Subcutaneous abdominal adipose tissue (tissue), 5 donors: ENCODE data around the gene SPHK2.
A peak's percentile ranks its signal among the peaks of the same experiment; 100 is the strongest.
"Not testable (repeated sequence)": the region's sequence is repeated elsewhere in the genome, so short reads cannot be mapped to it uniquely, and the experiment has no call there.

ENCODE experiments used
- H3K27ac ChIP-seq: one replicate; pipeline ENCODE4 v1.7.0; 2013; ENCODE audit warnings: low read depth, mild to moderate bottlenecking, inconsistent platforms, low read length, moderate library complexity
- H3K27me3 ChIP-seq, 5 donors: one replicate each; pipeline ENCODE4 v1.7.0; 2013; ENCODE audit warnings: low read length in 5 of 5, inconsistent platforms in 1 of 5; ENCODE audit not compliant: control insufficient read depth in 5 of 5, insufficient read depth in 4 of 5
- H3K36me3 ChIP-seq, 5 donors: one replicate each; pipeline ENCODE4 v1.7.0; 2013; ENCODE audit warnings: low read length in 5 of 5; ENCODE audit not compliant: control insufficient read depth in 5 of 5, insufficient read depth in 5 of 5
- H3K4me1 ChIP-seq, 5 donors: one replicate each; pipeline ENCODE4 v1.7.0; 2013; ENCODE audit warnings: low read length in 5 of 5, mild to moderate bottlenecking in 3 of 5, moderate library complexity in 1 of 5; ENCODE audit not compliant: control insufficient read depth in 5 of 5, insufficient read depth in 5 of 5
- H3K4me3 ChIP-seq, 5 donors: one replicate each; pipeline ENCODE4 v1.7.0; 2013; ENCODE audit warnings: low read length in 5 of 5, low read depth in 1 of 5
- H3K9ac ChIP-seq, 5 donors: one replicate each; pipeline ENCODE4 v1.7.0; 2013; ENCODE audit warnings: low read length in 5 of 5, mild to moderate bottlenecking in 4 of 5, moderate library complexity in 3 of 5
- H3K9me3 ChIP-seq, 5 donors: one replicate each; pipeline ENCODE4 v1.7.0; 2013; ENCODE audit warnings: low read length in 5 of 5; ENCODE audit not compliant: control insufficient read depth in 5 of 5
- donor health status: healthy.
- donor health status: healthy.
- donor health status: healthy.
- donor health status: healthy.
- donor health status: healthy.

Gene SPHK2

GRCh38 chr19:48656840-48657474 lies 37.7 kb downstream of the SPHK2 start:
- H3K36me3 ChIP-seq: no peaks in the 10 kb centered on the region
- peaks cover 0 to 3% (median 0%) of the 10 kb centered on the region in 5 donors for H3K27me3 ChIP-seq
- no peak overlapping the region for H3K9ac ChIP-seq
- no peak overlapping the region for H3K4me3 ChIP-seq
- peaks cover 3 to 10% (median 7%) of the 10 kb centered on the region in 5 donors for H3K4me1 ChIP-seq
- no peak overlapping the region for H3K27ac ChIP-seq
- no peaks in the 10 kb centered on the region for H3K9me3 ChIP-seq

GRCh38 chr19:48657828-48658227 lies 38.5 kb downstream of the SPHK2 start:
- not testable (repeated sequence) for H3K36me3 ChIP-seq, H3K27me3 ChIP-seq, H3K27ac ChIP-seq, H3K9ac ChIP-seq, H3K9me3 ChIP-seq, H3K4me3 ChIP-seq
- peaks cover 3 to 10% (median 7%) of the 10 kb centered on the region in 5 donors for H3K4me1 ChIP-seq

DNA sequence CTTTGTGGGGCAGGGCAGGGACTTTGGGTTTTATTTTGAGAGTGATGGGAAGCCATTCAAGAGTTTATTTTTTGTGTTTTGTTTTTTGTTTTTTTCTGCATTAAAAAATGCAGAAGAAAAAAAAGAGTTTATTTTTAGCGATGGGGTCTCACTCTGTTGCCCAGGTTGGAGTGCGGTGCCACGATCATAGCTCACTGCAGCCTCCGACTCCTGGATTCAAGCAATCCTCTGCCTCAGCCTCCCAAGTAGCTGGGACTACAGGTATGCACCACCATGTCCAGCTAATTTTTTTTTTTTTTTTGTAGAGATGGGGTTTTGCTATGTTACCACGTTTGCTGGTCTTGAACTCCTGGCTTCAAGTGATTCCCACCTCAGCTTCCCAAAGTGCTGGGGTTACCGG lies 39.2 kb downstream of the SPHK2 start:
- Histone ChIP-seq H3K9me3 (no peaks in the 10 kb centered on the region), H3K27ac (no peak overlapping the region), H3K4me3 (no peak overlapping the region), H3K27me3 (peaks cover 0 to 3% (median 0%) of the 10 kb centered on the region in 5 donors), H3K4me1 (peaks cover 3 to 10% (median 7%) of the 10 kb centered on the region in 5 donors), H3K36me3 (no peaks in the 10 kb centered on the region), H3K9ac (no peak overlapping the region)

DNA sequence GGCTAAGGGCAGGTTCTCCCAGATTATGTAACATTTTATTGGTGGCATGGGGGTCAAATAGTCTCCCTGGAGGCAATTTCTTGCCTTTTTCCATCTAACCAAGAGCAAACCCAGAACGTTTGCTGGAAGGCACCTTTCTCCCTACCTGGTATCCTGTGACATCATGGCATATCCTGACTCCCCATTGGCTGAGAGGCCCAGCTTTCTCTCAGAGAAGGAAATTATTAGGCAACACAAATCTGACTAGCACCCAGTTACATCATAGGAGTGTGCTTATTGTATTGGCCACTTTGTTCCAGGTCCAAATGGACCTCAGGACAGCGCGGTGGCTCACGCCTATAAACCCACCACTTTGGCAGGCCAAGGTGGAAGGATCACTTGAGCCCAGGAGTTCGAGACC lies 40.5 kb downstream of the SPHK2 start:
- no peaks in the 10 kb centered on the region for H3K9me3 ChIP-seq
- no peaks in the 10 kb centered on the region for H3K36me3 ChIP-seq
- H3K27ac ChIP-seq: no peak overlapping the region
- H3K9ac ChIP-seq: no peak overlapping the region
- no peak overlapping the region for H3K4me3 ChIP-seq
- H3K4me1 ChIP-seq: peaks cover 3 to 10% (median 7%) of the 10 kb centered on the region in 5 donors
- H3K27me3 ChIP-seq: peaks cover 0 to under 1% (median 0%) of the 10 kb centered on the region in 5 donors

DNA sequence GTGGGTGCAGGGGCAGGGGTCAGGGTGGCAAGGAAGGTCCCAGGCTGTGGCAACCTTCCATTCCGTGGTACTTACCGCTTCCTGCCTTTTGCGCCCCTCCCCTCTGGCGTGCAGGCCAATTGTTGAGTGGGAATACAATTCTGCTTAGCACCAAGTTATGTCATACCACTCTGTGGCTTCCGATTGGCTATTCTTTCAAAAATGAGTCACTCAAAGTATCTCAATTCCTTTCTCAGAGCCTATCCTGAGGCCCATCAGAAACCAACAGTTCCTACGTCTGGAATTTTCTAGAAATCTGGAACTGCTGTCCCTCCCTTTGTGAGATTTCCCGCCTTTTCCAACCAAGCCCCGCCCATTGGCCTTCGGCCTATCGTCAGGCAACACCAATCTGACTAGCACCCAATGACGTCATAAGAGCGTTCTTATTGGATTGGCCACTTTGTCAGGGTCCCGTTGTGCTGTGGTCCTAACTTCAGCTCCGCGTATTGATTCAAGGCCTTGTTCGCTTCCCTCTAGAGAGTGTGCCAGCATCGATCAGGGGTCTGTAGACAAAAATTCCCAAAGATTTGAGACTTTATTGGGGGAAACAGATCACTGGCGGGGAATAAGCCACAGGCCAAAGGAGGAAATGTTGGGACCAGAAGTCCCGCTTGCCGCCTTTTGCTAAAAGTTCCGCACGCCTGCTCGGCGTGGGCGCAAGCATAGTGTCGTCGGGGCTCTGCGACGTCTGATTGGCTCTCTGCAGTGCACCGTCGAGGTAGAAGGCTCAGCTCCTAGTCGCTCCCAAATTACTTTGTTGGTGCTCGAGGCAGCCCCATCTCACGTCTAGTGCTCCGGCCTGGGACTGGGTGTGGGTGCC lies 41.8 kb downstream of the SPHK2 start:
- peak overlapping the region in 2 of 5 donors; percentile 17 to 26 for H3K4me3 ChIP-seq

DNA sequence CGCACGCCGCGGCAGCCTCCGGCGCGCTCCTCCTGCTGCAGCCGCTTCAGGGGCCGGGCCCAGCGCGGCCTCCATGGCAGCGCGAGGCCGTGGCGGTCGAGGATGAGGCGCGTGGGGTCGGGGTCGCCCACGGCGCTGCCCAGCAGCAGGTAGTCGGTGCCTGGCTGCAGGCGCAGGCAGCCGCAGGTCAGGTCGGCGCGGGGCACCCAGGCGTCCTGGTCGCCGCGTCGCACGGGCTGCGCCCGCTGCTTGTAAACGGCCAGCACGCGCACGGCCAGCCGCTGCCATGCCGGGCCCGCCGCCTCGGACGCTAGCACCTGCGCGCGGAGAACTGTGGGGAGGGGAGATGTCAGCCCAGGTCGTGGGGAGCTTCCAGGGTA lies 42.4 kb downstream of the SPHK2 start:
- H3K4me3 ChIP-seq: no peak overlapping the region
- H3K36me3 ChIP-seq: no peaks in the 10 kb centered on the region
- no peaks in the 10 kb centered on the region for H3K9me3 ChIP-seq
- peaks cover 3 to 10% (median 7%) of the 10 kb centered on the region in 5 donors for H3K4me1 ChIP-seq
- no peak overlapping the region for H3K9ac ChIP-seq
- H3K27ac ChIP-seq: no peak overlapping the region
- no peaks in the 10 kb centered on the region for H3K27me3 ChIP-seq

More for the DNA sequence above, 41.8 kb downstream of the SPHK2 start:
- Histone ChIP-seq H3K36me3 (no peaks in the 10 kb centered on the region), H3K27ac (peak overlapping the region; percentile 54), H3K27me3 (no peaks in the 10 kb centered on the region), H3K9me3 (no peaks in the 10 kb centered on the region), H3K9ac (peak overlapping the region in 1 of 5 donors; percentile 9), H3K4me1 (peaks cover 3 to 10% (median 7%) of the 10 kb centered on the region in 5 donors)

DNA sequence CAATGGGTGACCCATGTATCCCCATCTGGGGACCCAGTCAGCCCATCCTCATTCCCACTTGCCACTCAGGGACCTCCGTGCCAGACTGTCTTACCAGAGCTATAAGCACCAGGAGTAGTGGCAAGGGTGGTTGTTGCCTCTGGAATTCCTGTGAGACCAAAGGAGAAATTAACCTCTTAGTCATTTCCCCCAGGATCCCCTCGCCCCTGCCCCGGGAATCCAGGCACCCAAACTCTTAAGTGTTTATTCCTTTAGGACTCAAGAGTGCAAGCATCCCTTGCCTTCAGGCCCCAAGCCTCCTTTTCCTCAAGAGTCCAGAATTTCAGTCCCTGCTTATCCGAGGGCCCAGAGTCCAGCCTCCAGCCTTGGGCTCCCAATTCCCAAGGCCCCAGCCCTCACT lies 44.4 kb downstream of the SPHK2 start:
- no peak overlapping the region for H3K9ac ChIP-seq

GRCh38 chr19:48664476-48664875 lies 45.2 kb downstream of the SPHK2 start:
- Histone ChIP-seq H3K9me3 (no peaks in the 10 kb centered on the region), H3K4me3 (no peak overlapping the region), H3K27me3 (no peaks in the 10 kb centered on the region), H3K27ac (no peak overlapping the region), H3K9ac (no peak overlapping the region), H3K4me1 (peaks cover 3 to 10% (median 7%) of the 10 kb centered on the region in 5 donors), H3K36me3 (no peaks in the 10 kb centered on the region)

More for the DNA sequence above, 44.4 kb downstream of the SPHK2 start:
- Histone ChIP-seq H3K27ac (no peak overlapping the region), H3K4me3 (no peak overlapping the region), H3K4me1 (peaks cover 3 to 10% (median 7%) of the 10 kb centered on the region in 5 donors), H3K27me3 (no peaks in the 10 kb centered on the region), H3K36me3 (no peaks in the 10 kb centered on the region), H3K9me3 (no peaks in the 10 kb centered on the region)

- H3K4me1 ChIP-seq: peaks cover 2 to 8% (median 5%) of the 10 kb centered on the region in 5 donors
- H3K9ac ChIP-seq: no peak overlapping the region
- H3K4me3 ChIP-seq: no peak overlapping the region
- no peaks in the 10 kb centered on the region for H3K36me3 ChIP-seq
- no peak overlapping the region for H3K27ac ChIP-seq
- no peaks in the 10 kb centered on the region for H3K27me3 ChIP-seq
- H3K9me3 ChIP-seq: no peaks in the 10 kb centered on the region
These were observed 46.5 kb downstream of the SPHK2 start for GRCh38 chr19:48665786-48666185.

DNA sequence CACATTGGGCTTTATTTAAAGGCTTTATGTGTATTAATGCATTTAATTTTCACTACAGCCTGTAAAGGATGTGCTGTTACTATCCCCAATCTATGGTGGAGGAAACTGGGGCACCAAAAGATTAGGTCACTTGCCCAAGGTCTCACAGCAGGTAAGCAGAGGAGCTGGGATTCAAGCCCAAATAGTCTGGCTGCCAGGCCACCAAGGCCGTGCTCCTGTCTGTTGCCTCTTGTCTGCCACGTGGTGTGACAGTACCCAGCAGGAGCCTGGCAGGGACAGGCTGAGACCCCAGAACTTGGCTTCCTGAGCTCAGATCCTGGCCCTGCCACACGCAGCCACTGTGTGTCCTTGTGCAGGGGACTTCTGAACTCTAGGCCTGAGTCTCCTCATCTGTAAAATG lies 49.0 kb downstream of the SPHK2 start:
- H3K27ac ChIP-seq: no peak overlapping the region
- no peaks in the 10 kb centered on the region for H3K36me3 ChIP-seq
- H3K4me1 ChIP-seq: no peaks in the 10 kb centered on the region
- no peak overlapping the region for H3K4me3 ChIP-seq
- peaks cover 0 to 2% (median 0%) of the 10 kb centered on the region in 5 donors for H3K27me3 ChIP-seq
- H3K9ac ChIP-seq: no peak overlapping the region
- H3K9me3 ChIP-seq: no peaks in the 10 kb centered on the region
